Measurements from ENCODE around the gene SHH. TPM values are rescaled to one million over a fixed set of nuclear protein-coding genes. Genes with fewer than 3 reads are reported as not detected.

The SHH gene
- total RNA-seq, 1 donor from 2014 or later: 0.05 TPM

DNA sequence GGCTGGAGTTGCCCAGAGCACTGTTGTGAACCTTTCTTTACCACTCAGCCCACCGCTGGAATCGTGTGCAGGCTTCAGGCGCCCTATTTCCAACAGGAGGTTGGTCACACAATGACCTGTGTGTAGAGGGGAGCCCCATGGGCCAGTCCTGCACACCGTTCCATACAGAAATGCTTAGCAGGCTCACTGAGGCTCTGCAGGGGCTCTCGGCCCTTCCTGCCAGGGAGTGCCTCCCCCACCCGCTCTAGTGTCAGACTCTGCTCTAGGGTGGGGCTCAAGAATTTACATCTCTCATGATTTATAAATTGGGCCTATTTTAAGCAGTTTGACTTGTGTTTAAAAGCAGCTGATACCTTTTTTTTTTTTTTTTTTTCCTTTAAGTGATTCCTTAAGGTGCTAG lies 42.0 kb downstream of the SHH start:
- intact Hi-C loops (cut with micrococcal nuclease): no loop called here

DNA sequence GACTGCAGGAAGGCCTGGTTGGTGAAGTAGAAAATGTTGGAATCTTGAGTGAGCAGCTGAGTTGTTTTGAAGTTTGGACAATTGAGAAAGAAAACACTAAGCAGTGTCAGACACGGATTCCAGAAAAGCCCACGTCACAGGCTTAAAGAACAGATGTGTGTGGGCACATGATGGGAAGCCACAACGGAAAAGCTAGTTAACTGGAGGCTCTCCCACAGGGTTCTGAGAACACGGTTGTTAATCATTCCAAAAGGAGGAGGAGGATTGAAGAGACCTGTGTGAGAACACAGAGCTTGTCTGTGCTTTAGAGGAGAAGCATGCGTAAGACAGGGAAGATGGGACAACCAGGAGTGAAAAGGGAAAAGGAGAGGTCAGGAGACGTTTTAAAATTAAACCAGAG lies 42.6 kb downstream of the SHH start:
- intact Hi-C loops (cut with micrococcal nuclease): loop anchor here (5.0 to 10.0 kb wide), 2 partner anchors 565 to 842 kb away; no protein-coding TSS in a partner anchor

DNA sequence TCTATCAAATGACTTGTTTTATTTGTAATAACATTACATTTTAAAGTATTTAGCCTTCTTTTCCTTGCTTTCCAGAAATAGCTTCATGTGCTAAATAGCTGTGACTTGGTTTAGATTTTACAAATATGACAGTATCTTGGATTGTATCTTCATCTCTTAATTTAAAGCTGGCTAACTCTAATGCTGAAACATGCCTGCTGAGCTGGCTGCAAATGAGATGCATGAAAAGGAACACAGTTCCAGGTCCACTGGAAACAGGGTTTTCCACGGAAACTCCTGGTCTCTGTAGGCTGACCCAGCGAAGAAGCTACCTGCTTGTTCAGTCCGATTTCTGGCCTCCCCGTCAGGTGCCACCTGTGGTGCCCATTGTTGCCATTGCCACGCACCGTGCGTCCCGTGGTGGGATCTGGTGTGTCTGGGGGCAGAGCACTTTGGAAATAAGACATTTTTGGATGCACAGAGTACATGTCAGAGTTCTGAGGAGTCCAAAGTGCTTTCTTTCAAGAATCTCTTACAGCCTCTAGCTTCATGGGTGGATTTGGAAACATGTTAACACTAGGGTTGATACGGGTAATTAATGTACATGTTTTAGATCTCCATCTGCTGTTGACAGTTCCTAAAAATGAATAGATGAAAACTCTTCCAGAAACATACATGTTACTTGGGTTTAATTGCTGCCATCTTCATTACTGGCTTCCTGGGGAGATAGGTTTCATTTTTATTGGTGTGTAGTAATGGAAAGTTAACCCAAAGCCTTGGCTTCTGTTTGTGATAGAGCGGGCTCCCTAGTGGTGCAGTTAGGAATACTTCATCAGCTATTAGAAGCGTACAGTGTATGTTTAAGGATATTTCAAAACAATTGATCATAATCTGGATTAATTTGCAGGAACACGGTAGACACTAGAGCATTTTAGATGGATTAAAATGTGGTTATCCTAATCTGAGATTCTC lies 45.0 kb downstream of the SHH start:
- intact Hi-C loops (cut with micrococcal nuclease): loop anchor here (5.0 to 10.0 kb wide), 2 partner anchors 562 to 840 kb away; no protein-coding TSS in a partner anchor

DNA sequence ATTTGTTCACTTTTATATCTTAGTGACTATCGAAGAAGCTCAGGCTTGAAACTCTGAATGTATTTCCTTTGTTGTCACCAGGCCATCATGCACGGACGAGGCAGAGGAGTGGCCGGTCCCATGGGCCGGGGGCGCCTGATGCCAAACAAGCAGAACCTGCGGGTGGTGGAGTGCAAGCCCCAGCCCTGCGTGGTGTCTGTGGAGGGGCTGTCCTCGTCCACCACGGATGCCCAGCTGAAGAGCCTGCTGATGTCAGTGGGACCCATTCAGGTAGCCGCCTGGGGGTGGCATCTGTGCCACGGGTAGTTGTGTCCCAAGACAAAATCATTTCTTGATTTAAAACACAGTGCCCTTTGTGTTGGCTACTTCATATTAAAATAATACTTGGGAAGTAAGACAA lies 45.9 kb downstream of the SHH start:
- intact Hi-C loops (cut with micrococcal nuclease): loop anchor here (5.0 to 10.0 kb wide), 2 partner anchors 562 to 839 kb away; no protein-coding TSS in a partner anchor

DNA sequence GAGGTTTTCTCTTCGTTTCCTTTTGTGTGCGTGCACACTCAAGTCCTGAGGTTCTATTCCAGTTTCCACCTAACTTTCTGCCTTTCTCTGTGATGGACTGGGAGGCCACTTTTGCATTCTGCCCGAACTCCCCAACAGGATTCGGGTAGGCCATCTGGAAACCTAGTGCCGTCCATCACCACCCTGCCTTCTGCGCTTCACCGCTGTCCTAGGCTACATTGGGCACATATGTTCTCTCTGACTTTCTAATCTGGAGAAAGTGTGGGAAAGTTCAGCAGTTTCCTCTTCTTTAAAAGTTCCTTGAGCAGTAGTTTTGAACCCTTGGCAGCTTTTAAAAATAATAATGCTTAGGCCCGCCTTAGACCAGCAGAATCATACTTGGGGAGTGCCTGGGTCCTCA lies 46.8 kb downstream of the SHH start:
- intact Hi-C loops (cut with micrococcal nuclease): loop anchor here (2.0 to 10.0 kb wide), 3 partner anchors 469 to 838 kb away; partner anchors contain the start of gene INSIG1

DNA sequence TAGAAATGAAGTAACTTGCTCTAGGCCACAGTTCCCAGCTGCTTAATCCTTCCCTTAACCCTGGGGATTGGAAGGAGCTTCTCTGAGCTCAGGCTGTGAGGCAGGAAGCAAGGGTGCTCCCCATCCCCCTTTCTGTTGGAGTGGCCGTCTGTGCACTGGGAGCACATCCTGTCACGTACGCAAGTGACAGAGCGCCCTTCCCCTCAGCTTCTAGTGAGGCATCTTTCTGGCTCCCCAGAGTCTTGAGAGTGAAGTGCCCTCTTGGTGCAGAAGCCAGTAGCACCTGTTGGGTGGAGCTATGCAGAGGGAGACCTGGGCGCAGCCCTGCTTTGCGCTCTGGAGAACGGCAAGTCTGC lies 47.8 kb downstream of the SHH start:
- intact Hi-C loops (cut with micrococcal nuclease): loop anchor here (1.0 to 10.0 kb wide), 4 partner anchors 25 to 560 kb away; partner anchors contain the start of genes INSIG1 and RBM33

DNA sequence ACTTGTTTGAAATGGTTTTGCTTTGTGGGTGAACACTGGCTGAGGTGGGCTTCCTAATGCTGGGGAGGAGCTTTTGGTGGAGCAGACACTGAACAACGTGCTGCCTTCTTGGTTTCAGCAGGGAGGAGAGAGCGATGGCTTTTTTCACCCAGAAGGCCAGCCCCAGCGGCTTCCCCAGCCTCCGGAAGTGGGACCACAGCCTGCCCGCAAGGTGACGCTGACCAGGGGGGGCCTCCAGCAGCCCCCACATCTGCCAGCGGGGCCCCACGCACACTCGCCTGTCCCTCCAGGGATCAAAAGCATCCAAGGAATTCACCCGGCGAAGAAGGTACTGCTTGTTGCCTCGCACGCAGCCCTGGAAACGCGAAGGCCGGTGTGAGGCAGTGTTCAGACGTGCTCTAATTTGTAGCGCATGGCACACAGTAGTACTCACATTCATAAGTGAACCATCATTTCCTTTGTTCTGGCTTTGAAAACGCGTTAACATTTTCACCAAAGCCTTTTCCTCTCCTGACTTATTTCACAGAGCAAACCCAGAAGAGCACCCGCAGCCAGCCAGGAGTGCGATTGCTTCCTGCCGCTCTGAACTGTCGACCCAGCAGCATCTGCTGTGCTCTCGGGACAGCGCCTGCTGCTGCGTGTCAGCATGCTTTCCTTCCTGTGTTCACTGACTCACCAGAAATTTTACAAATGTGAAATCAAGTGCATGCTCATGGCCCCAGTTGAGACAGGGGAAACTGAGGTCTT lies 48.4 kb downstream of the SHH start:
- intact Hi-C loops (cut with micrococcal nuclease): loop anchor here (1.0 to 10.0 kb wide), 4 partner anchors 25 to 559 kb away; partner anchors contain the start of genes INSIG1 and RBM33

DNA sequence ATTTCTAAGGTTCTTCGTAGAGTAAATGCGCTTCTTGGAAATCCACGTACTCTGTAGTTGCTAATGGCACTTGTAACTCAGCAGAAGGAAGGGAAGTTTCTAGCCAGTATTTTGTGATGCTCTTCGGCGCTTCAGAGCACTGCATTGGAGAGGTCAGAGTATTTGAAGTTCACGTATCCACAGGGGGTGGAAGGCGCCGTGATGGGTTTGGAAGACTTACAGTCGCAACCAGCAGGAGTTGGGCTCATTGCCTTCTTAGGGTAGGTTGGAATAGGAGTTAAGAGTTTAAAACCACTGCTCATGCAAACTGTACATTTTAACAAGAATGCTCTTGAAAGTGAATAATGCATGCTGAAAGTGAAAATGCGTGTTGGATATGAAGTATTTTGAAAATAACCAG lies 49.1 kb downstream of the SHH start:
- intact Hi-C loops (cut with micrococcal nuclease): loop anchor here (10.0 kb wide), 1 partner anchor 558 kb away; no protein-coding TSS in a partner anchor

DNA sequence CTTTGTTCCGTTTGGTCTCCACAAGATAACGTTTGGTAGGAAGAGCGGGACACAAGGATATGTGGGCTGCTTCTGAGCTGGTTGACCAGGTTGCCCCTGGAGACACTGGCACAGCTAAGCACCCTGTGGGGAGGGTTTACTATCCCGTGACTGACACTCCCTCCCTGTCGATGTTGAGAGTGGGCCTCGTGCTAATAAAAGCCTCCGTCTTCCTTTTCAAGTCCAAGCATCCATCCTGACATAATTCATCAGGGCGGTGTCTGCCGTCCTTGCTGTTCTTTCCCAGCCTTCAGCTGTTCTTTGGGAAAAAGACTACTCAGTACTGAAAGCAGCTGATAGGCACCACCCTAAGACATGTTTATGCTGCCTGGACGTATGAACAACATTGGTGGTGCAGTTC lies 49.6 kb downstream of the SHH start:
- intact Hi-C loops (cut with micrococcal nuclease): loop anchor here (10.0 kb wide), 1 partner anchor 558 kb away; no protein-coding TSS in a partner anchor

DNA sequence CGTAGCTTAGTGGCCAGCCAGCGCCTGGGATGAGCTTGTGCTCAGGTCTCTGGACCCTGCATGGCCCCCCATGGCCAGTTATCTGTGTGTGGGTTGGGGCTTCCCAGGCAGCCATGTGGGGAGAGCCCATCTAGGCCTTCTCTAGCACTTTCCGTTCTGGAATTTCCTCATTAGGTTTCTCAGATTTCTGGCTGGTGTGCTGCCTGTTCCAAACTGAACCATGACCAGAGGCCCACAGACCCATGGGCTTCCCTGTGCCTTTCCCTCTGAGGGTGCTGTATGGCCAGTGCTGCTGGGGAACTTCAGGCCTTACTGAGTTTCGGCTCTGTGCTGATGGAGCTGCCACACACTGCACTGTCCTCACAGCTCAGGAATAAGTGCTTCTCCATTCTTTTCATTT lies 50.2 kb downstream of the SHH start:
- intact Hi-C loops (cut with micrococcal nuclease): loop anchor here (10.0 kb wide), 1 partner anchor 557 kb away; no protein-coding TSS in a partner anchor

DNA sequence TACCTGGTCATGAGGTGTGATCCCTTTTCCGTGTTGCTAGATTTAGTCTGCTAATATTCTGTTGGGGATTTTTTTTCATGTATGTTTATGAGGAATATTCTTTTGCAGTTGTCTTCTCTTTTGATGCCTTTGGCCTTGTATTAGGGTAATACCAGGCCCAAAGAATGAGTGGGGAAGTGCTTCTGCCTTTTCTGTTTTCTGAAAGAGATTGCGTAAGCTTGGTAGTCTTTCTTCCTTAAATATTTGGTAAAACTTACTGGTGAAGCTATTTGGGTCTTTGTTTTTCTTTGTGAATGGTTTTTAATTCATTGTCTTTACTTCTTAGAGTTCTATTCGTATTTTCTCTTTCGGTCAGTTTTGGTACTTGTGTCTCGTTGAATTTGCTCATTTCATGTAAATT lies 51.1 kb downstream of the SHH start:
- intact Hi-C loops (cut with micrococcal nuclease): loop anchor here (10.0 kb wide), 1 partner anchor 556 kb away; no protein-coding TSS in a partner anchor

DNA sequence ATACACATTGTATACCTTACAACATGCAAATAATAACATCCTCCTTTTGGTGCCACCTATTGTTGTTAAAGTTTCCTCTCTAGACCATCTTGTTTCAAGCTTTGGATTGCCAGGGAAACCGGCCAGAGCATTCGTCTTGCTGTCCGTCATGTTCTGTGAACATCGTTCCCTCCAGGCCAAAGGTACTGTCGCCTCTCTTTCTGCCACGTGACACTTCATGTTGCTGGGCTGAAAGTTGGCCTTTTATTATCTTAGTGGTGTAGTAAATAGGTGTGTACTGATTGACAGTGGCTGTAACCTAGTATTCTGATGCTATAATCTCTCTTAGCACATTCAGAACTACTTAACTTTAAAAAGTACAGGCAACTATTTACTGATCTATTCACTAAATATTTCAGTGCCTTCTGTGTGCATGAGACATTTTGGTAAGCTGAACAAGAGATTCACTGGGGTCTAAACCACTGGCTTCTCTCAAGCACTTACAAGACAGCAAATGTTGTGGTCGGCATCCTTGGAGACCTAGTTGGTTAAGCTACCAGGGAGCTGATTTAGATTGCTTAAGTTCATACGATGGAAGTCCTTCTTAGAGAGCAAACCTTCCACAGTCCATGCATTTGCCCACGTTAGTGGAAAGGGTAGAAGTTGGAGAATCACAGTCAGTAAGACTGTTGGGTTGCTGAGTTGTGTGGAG lies 52.4 kb downstream of the SHH start:
- intact Hi-C loops (cut with micrococcal nuclease): loop anchor here (10.0 kb wide), 1 partner anchor 555 kb away; no protein-coding TSS in a partner anchor

DNA sequence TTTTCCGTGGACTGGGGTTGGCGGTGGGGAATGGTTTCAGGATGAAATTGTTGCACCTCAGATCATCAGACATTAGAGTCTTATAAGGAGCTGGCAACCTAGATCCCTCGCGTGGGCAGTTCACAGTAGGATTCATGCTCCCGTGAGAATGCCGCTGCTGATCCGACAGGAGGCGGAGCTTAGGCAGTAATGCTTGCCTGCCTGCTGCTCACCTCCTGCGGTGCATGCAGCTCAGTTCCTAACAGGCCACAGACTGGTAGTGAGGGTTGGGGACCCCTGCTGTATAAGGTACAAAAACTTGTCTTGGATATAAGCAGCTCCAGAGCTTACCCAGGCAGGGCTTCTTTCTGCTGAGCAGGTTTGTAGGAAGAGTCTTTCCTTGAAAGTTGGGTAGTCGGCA lies 53.9 kb downstream of the SHH start:
- intact Hi-C loops (cut with micrococcal nuclease): no loop called here

DNA sequence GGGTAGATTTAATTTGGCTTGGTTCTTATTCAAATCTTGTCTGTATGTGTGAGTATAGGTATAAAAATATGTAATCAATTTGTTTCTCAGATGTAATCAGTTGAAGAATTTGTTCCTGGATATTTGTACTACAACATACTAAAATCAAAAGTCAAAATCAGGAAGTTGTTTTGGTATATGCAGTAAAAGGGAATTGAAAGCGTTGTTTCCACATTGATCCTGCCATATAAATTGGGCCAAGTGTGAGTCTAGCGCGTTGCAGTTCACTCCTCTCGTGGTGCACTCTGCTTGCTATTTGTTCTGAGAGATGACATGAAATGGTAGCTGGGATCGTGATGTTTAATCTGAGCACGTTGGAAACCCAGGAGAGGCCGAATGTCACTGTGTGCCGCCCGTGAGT lies 55.9 kb downstream of the SHH start:
- intact Hi-C loops (cut with micrococcal nuclease): no loop called here

DNA sequence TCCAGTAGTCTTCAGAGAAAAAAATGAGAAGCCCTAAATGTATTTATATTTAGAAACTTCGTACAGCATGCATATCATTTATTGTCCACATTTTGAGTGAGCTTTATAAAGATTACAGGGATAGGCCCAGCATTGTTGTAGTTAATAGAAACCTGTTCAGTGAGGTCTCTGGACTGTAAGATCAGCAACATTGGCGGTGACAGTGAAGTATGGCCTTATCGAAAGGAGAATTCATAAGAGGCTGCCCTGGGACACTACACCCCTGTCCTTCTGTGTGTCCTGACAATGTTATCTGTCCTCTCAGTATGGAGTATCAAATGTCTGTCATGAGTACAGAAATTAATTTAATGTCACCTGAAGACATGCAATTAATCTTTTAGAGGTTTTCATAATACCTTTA lies 57.2 kb downstream of the SHH start:
- intact Hi-C loops (cut with micrococcal nuclease): no loop called here

DNA sequence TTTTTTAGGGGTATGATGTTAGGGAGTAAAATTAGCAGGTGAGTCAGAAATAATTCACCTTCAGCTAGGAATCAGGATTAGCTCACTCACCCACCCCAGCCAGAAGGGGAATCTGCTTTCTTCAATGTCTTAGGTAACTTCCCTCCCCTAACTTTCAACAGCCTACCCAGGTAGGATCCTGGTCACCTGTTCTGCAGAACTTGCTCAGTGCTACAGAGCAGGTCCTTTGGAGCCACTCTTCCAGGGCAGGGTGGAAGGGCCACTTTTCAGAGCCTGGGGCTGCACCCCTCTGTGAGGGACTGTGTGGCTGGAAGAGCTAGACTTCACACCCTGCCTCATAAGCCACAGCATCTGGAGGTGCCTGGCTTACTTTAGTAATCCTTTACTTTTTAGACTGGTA lies 58.1 kb downstream of the SHH start:
- intact Hi-C loops (cut with micrococcal nuclease): no loop called here

DNA sequence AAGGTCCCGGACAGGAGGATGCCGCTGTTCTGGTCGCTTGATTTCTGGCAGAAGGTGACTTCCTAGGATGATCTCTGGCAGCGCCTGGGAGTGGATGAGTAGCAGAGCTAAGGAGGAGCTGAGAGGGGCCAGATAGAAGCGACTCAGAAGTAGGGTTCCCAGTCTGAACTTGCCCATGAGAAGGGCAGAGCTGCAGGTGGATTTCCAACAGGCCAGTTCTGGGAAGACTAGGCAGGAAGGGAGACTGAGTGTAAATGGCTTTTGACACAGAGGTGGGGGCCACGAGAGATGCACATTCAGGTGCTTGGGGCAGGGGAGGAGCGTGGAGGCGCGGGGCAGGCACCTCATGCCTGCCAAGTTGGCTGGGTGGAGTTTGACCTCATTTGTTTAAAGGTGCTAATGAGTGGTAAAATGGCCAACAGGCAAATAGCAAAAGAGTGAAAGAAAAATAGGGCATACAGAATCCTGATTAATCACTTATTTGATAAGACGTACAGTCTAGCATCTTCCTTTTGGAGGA lies 58.8 kb downstream of the SHH start:
- intact Hi-C loops (cut with micrococcal nuclease): no loop called here

DNA sequence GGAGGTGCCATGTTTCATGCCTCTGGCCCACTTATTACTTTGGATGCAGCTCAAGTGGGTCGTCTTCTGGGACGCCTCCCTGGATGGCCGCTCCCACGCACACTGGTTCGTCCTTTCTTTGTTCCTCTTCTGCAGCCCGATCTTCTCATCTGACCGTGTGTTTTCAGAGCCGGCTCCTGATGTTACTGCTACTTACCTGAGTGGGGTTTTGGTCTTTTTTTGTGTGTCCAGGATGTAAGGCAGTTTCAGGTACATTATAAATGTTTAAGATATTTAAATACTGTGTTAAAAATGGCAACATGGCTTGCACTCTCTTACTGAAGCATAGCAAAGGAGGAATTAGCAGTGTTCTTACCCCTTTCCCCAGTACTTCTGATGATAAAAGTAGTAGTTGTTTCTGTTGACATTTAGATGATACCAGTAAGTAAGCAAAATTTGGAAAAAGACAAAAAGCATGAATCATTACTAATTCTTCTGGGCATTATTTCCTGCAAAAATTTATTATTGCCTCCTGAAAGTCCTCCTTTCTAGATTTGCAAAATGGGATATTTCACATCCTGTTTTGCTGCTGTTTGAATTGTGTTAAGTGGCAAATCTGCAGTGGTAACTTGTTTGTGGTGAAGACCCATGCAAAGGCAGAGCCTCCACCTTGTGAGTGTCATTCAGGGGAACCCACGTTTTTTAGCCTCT lies 59.4 kb downstream of the SHH start:
- intact Hi-C loops (cut with micrococcal nuclease): no loop called here

DNA sequence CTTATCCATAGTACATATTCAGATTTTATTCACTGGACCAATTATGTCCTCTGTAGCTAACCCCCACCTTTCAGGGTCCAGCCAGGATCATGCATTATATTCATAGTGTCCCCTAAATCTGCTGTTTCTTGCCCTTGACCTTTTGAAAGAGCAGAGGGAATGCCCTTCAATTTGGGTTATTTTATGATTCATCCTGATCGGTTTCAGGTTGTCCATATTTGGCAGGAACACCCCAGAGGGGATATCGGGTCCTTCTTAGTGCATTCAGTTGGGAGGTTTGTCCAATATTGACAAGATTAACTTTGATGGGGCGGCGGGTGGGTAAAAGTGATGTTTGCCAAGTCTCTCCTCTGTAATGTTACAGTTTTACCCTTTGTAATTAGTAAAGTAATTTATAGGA lies 60.9 kb downstream of the SHH start:
- intact Hi-C loops (cut with micrococcal nuclease): no loop called here

Data from T-helper 2 cell treated with Interferon-gamma antibody and Interleukin-4, amounts not matched to agents 100 ng/mL and 5 ng/mL, for 36 hours (primary cell).